Measurements from ENCODE around the gene ENTPD3.
A peak's percentile ranks its signal among the peaks of the same experiment; 100 is the strongest.

ENTPD3 gene

DNA sequence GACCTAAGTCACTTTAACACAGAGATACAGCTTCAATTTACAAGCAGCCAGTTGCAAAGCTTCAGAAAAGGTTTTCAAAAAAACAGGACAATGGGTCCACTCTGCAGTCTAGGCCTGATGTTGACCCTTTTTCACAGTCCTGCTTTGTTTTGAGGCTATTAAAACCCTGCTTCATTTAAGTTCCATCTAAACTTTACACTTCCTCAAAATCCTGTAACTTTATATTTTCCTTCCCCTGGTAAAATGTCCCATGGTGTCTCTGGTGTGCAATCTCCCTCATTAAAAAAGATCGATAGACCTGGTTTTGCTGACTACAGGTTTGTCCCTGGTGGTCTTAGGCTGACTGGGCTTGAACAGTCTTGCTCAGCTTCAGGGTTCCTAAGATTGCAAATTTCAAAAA is 65.1 kb downstream of the ENTPD3 start:
- no peak for DNase-seq (ENCODE audit: low spot score)
- H3K27ac ChIP-seq: peak overlapping the region in 1 of 2 donors; percentile 90
- peak overlapping the region; percentile 77 for H3K4me3 ChIP-seq
- TF ChIP-seq, protein P1, sequence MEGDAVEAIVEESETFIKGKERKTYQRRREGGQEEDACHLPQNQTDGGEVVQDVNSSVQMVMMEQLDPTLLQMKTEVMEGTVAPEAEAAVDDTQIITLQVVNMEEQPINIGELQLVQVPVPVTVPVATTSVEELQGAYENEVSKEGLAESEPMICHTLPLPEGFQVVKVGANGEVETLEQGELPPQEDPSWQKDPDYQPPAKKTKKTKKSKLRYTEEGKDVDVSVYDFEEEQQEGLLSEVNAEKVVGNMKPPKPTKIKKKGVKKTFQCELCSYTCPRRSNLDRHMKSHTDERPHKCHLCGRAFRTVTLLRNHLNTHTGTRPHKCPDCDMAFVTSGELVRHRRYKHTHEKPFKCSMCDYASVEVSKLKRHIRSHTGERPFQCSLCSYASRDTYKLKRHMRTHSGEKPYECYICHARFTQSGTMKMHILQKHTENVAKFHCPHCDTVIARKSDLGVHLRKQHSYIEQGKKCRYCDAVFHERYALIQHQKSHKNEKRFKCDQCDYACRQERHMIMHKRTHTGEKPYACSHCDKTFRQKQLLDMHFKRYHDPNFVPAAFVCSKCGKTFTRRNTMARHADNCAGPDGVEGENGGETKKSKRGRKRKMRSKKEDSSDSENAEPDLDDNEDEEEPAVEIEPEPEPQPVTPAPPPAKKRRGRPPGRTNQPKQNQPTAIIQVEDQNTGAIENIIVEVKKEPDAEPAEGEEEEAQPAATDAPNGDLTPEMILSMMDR (IDR thresholded peaks at IDR 0.05): no peak

DNA sequence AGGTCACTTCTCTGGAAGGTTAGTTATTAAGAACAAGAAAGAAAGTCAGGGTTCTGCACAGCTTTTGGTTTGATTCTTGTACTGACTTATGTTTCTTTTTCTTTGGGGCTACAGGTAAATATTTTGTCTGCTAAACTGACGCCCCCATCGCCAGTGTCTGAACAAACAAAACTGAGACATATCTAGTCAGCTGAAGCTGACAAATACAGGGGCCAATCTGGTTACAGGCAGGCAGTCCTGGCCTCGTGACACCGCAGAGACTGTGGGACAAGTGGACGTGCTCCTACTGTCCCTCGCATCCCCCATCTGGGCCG is 65.5 kb downstream of the ENTPD3 start:
- TF ChIP-seq, protein P1 (IDR thresholded peaks at IDR 0.05): no peak
- Histone ChIP-seq H3K4me3 (peak overlapping the region; percentile 77), H3K27ac (peak overlapping the region; percentile 85 to 90)
- DNase-seq (ENCODE audit: low spot score): no peak

DNA sequence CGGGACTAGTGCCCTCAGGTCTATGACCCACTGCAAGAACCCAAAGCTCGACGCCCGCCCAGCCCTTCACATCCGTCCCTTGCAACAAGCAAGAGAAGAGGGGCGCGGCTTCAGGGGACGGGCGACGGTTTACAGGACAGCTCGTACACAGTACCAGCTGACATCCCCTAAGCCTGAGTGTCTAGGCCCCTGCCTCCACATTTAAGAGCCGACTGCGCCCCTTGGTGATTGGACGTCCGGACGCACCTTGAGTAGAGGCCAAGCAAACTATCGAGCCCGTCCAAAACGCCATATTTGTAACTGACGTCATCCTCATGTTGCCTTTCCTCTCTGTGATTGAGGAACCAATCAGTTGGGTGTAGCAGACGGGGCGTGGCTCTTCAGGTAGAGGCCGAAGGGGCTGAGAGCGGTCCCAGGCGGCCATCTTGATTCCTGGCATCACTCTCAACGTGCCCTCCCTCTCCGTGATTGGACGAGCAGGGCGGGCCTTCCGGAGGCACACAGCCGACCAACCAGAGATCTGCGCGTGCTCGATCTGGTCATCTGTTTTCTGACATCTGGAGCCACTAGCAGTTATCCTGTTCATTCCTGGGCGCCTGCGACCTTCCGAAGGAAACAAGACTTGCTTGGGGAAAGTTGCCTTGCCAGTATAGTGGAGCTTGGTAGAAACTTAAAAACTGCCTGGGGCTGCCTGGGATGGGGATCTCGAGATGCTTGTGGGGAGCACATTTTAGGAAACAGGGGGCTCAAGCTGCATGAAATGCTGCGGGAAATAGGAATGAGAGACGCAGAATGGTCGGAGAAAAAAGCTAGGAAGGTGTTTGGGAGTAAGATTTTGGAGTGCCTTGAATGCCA is 66.1 kb downstream of the ENTPD3 start:
- TF ChIP-seq, protein P1 (IDR thresholded peaks at IDR 0.05): no peak
- peak; percentile 99 for DNase-seq (ENCODE audit: low spot score)
- Histone ChIP-seq H3K27ac (peak overlapping the region; percentile 85 to 90), H3K4me3 (peak overlapping the region; percentile 77)

DNA sequence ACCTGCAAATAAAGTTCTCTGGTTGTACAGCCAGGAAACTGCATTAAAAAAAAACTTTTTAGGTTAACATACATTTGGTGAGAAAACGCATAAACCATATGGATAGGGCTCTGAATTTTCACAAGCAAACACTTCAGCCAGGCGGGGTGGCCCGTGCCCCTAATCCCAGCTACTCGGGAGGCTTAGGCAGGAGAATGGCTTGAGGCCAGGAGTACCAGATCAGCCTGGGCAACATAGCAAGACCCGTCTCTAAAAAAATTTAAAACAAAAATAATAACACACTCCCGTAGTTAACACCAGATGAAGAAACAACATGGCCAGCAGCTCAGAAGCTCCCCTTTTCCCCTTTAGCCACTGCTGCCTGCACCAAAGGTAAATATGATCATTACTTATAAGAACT is 66.9 kb downstream of the ENTPD3 start:
- H3K27ac ChIP-seq: peak overlapping the region in 1 of 2 donors; percentile 85
- peak overlapping the region; percentile 77 for H3K4me3 ChIP-seq
- TF ChIP-seq, protein P1 (IDR thresholded peaks at IDR 0.05): no peak

DNA sequence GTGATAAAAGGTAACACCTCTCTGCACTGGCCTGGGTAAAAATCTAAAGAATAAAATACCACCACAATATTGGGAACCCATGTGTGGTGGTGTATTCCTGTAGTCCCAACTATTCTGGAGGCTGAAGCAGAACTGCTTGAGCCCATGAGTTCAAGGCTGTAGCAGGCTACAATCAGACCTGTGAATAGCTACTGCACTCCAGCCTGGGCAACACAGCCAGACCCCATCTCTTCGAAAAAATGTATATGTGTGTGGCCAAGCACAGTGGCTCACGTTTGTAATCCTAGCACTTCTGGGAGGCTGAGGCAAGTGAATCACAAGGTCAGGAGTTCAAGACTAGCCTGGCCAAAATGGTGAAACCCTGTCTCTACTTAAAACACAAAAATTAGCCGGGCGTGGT is 68.3 kb downstream of the ENTPD3 start:
- TF ChIP-seq, protein P1 (IDR thresholded peaks at IDR 0.05): no peak
- H3K4me3 ChIP-seq: no peak overlapping the region
- no peak for DNase-seq (ENCODE audit: low spot score)

More for the DNA sequence above, 66.9 kb downstream of the ENTPD3 start:
- DNase-seq (ENCODE audit: low spot score): no peak

DNA sequence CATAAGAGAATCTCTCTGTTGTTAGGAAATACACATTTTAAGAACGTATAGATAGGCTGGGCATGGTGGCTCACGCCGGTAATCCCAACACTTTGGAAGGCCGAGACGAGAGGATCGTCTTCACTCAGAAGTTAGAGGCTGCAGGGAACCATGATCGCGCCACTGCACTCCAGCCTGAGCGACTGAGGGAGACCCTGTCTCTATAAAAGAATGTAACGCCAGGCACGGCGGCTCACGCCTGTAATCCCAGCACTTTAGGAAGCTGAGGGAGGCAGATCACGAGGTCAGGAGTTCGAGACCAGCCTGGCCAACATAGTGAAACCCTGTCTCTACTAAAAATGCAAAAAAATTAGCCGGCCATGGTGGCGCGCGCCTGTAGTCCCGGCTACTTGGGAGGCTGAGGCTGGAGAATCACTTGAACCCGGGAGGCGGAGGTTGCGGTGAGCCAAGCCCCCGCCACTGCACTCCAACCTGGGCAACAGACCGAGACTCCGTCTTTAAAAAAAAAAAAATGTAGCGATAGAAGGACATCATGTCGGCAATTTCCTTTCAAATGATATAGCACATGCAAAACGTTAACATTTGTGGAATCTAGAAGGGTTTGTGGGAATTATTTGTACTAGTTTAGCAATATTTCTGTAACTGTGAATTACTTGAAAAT is 69.4 kb downstream of the ENTPD3 start:
- TF ChIP-seq, protein P1 (IDR thresholded peaks at IDR 0.05): no peak

More for the DNA sequence above, 68.3 kb downstream of the ENTPD3 start:
- H3K27ac ChIP-seq: no peak overlapping the region

More for the DNA sequence above, 69.4 kb downstream of the ENTPD3 start:
- Histone ChIP-seq H3K27ac (peak overlapping the region; percentile 93 to 94), H3K4me3 (peak overlapping the region; percentile 94)
- no peak for DNase-seq (ENCODE audit: low spot score)

All from coronary artery (tissue), 2 donors.